ENCODE measurements around the gene YWHAQ. TPM values are rescaled to one million over a fixed set of nuclear protein-coding genes. Genes with fewer than 3 reads are reported as not detected.

Gene YWHAQ
- polyA plus RNA-seq, 1 experiment: 624 TPM

DNA sequence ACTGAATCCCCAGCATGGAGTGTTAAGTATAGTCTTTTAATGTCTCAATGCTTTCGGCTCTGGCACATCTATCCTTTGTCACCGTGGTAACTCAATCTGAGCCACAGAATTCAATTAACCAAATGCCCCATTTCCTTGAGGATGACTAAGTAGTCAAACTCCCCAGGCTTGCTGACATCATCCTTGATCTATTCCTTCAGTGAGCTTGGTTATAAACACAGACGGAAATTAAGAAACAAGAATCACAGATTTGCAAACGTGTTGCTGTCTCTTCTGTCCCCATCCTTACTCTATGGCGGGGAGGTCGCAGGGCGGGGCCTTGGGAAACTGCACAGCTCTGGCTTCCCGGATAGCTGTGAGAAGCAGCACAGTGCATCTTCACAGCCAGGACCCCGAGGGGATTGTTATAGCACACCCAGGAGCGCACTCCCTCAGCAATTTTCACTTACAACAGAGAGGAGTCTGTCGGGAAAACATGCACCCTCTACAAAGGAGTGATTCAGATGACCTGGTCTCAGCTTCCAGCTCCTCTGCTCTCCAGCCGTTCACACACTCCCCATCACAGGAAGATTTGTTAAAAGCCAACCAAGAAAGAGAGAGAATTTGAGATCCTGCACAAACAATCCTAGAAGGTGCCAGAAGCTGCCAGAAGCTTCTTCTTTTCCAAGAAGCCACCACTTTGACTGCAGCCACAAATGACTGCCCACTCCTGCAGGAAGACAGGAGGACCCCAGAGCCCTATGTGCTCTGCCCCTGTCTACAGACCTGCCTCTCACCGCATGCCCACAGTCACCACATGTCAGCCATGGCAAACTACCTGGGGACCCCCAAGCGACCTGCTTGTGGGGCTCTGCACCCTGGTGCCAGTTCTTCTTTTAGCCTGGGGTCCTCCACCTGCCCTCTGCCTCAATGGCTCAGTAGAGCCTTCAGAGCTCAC, 44.9 kb upstream of the YWHAQ start:
- Histone ChIP-seq H3K27ac (ENCODE audit: low read depth, low read length) (peak overlapping the region; percentile 95), H3K9me3 (ENCODE audit: control insufficient read depth, insufficient read depth, low read length) (no peaks in the 10 kb centered on the region; the same call in 1 of the 2 replicates), H3K27me3 (ENCODE audit: control insufficient read depth, insufficient read depth, low read length) (no peaks in the 10 kb centered on the region), H3K4me3 (ENCODE audit: low read depth, low read length) (peak overlapping the region; percentile 44)
- TF ChIP-seq, protein P1, sequence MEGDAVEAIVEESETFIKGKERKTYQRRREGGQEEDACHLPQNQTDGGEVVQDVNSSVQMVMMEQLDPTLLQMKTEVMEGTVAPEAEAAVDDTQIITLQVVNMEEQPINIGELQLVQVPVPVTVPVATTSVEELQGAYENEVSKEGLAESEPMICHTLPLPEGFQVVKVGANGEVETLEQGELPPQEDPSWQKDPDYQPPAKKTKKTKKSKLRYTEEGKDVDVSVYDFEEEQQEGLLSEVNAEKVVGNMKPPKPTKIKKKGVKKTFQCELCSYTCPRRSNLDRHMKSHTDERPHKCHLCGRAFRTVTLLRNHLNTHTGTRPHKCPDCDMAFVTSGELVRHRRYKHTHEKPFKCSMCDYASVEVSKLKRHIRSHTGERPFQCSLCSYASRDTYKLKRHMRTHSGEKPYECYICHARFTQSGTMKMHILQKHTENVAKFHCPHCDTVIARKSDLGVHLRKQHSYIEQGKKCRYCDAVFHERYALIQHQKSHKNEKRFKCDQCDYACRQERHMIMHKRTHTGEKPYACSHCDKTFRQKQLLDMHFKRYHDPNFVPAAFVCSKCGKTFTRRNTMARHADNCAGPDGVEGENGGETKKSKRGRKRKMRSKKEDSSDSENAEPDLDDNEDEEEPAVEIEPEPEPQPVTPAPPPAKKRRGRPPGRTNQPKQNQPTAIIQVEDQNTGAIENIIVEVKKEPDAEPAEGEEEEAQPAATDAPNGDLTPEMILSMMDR (IDR thresholded peaks at IDR 0.05; ENCODE audit: low read depth, low read length): no peak
- DNase-seq (ENCODE audit: low read depth, low spot score): peak; percentile 81
- ChIA-PET CTCF (no interaction called here), POLR2A (interaction anchor here (0.7 to 1.6 kb wide), 8 partner anchors 15 to 120 kb away, joined by 3 to 9 read pairs (median 4); partner anchors contain the start of gene YWHAQ)

DNA sequence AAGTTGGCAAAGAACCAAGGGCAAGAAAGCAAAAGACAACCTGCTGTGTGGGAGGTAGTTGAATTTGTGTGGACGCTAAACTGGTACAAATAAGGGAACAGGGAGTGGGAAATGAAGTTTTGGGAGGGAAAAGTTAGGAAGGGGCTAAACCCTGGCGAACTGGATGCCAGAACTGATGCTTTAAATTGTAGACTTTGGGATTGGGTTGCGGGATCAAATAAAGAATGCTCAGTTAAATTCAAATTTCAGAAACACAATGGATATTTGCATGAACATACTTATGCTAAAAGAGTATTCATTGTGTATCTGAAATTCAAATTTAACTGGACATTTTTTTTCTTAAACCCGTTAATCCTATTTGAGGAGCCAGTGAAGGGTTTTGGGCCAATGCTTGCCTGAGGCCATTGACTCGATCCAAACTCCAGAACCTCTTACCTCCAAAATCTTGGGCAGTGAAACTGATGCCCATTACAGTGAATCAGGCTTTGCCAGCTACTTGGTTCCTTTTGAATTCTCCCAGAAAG, 44.2 kb upstream of the YWHAQ start:
- peak overlapping the region; percentile 55 for H3K27ac ChIP-seq (ENCODE audit: low read depth, low read length)
- H3K9me3 ChIP-seq (ENCODE audit: control insufficient read depth, insufficient read depth, low read length): no peaks in the 10 kb centered on the region; the same call in 1 of the 2 replicates
- no peaks in the 10 kb centered on the region for H3K27me3 ChIP-seq (ENCODE audit: control insufficient read depth, insufficient read depth, low read length)
- POLR2A ChIA-PET: interaction anchor here (0.8 to 1.6 kb wide), 5 partner anchors 16 to 119 kb away, joined by 3 to 9 read pairs (median 5); partner anchors contain the start of gene YWHAQ
- TF ChIP-seq, protein P1 (IDR thresholded peaks at IDR 0.05; ENCODE audit: low read depth, low read length): no peak
- H3K4me3 ChIP-seq (ENCODE audit: low read depth, low read length): no peak overlapping the region
- DNase-seq (ENCODE audit: low read depth, low spot score): no peak
- CTCF ChIA-PET: no interaction called here

DNA sequence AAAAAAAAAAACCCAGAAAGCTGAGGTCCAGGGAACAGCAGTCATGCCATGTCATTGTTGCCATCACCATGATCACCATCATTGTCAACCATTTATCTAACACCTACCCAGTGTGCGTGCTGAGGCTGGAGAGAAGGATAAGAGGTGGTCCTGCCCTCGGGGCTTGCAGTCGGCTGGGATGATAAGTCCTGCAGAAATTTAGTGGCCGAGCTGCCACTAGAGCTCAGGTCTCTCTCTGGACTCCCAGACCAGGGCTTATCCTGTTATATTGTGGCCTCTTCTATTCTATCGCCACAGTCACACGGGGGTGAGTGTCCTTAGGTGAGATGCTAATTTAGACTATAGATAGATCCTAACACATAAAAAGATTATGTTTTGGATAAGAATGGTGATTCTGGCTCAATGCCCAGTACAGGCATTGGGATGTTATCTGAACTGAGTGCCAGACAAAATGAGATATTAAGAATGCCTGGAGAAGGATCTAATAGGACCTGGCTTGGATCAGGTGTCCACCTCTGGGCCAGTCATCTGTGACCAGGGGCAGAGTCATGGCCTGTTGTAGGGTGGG, 43.2 kb upstream of the YWHAQ start:
- Histone ChIP-seq H3K27ac (ENCODE audit: low read depth, low read length) (no peak overlapping the region), H3K9me3 (ENCODE audit: control insufficient read depth, insufficient read depth, low read length) (no peaks in the 10 kb centered on the region), H3K4me3 (ENCODE audit: low read depth, low read length) (no peak overlapping the region), H3K27me3 (ENCODE audit: control insufficient read depth, insufficient read depth, low read length) (no peaks in the 10 kb centered on the region)
- no peak for DNase-seq (ENCODE audit: low read depth, low spot score)
- ChIA-PET CTCF (interaction anchor here (0.6 kb wide), 1 partner anchor 41 kb away, joined by 3 read pairs; no protein-coding TSS in a partner anchor), POLR2A (interaction anchor here (0.6 kb wide), 1 partner anchor 232 kb away, joined by 9 read pairs; no protein-coding TSS in a partner anchor)
- TF ChIP-seq, protein P1 (IDR thresholded peaks at IDR 0.05; ENCODE audit: low read depth, low read length): no peak

DNA sequence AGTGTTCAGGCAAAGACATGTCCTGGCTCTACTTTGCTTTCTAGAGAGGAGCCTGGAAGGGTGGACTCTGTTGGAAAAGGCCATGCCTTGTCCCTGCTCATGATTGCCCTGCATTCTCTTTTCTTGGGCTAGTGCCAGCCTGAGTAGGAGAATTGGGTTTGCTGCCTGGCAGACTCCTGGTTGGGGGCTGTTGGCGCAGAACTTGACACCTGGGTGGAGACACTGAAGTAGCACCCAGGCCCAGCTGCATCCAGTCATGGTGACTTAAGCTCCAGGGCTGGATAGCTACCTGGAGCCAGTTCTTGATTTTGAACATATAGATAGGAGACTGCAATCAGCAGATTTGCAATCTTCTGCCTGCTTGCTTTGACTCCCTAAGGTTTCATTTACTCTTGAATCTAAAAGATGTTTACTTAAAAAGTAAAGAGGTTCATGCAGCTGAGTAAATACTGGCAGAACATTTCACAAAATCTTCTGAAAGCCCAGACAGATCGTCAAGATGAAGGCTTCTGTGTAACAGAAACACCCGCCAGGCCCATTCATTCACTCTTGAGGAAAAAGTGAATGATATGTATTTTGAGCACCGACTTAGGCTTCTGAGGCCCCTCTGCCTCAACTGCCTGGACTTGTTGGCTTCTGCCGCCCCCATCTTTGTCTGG, 38.0 kb upstream of the YWHAQ start:
- DNase-seq (ENCODE audit: low read depth, low spot score): peak; percentile 20
- TF ChIP-seq, protein P1 (IDR thresholded peaks at IDR 0.05; ENCODE audit: low read depth, low read length): no peak
- H3K9me3 ChIP-seq (ENCODE audit: control insufficient read depth, insufficient read depth, low read length): no peaks in the 10 kb centered on the region
- POLR2A ChIA-PET: interaction anchor here (0.6 to 1.8 kb wide), 5 partner anchors 22 to 200 kb away, joined by 3 to 5 read pairs (median 4); partner anchors contain the start of gene YWHAQ
- no peak overlapping the region for H3K4me3 ChIP-seq (ENCODE audit: low read depth, low read length)
- CTCF ChIA-PET: no interaction called here
- peak overlapping the region; percentile 39 for H3K27ac ChIP-seq (ENCODE audit: low read depth, low read length)
- no peaks in the 10 kb centered on the region for H3K27me3 ChIP-seq (ENCODE audit: control insufficient read depth, insufficient read depth, low read length)

All from AG04450 (cell line).